BE2C (cell line): ENCODE data around the gene CAV1.

Source experiments
- DNase-seq: peaks from one replicate; pipeline ENCODE4 v3.0.0-alpha.2; 2020
- H3K27me3 ChIP-seq: fragments of 250-450 bp; sonication (Bioruptor Pico); 2 replicates; pipeline ENCODE4 v1.5.1; 2020; ENCODE audit warnings: mild to moderate bottlenecking
- H3K36me3 ChIP-seq: fragments of 250-450 bp; sonication (Bioruptor Pico); 2 replicates; pipeline ENCODE4 v1.5.1; 2020; ENCODE audit warnings: mild to moderate bottlenecking
- H3K4me1 ChIP-seq: fragments of 250-450 bp; sonication (Bioruptor Pico); 2 replicates; pipeline ENCODE4 v1.5.1; 2020
- H3K4me3 ChIP-seq: 2 replicates; pipeline ENCODE4 v1.5.1; 2011; ENCODE audit warnings: low read depth, low read length
- H3K9me3 ChIP-seq: fragments of 250-450 bp; sonication (Bioruptor Pico); 2 replicates; pipeline ENCODE4 v1.5.1; 2020
- TF ChIP-seq, protein P1 (sequence below): IDR thresholded peaks from 2 replicates; pipeline ENCODE4 v1.5.1; 2012; ENCODE audit warnings: mild to moderate bottlenecking, low read depth, low read length

Gene CAV1

DNA sequence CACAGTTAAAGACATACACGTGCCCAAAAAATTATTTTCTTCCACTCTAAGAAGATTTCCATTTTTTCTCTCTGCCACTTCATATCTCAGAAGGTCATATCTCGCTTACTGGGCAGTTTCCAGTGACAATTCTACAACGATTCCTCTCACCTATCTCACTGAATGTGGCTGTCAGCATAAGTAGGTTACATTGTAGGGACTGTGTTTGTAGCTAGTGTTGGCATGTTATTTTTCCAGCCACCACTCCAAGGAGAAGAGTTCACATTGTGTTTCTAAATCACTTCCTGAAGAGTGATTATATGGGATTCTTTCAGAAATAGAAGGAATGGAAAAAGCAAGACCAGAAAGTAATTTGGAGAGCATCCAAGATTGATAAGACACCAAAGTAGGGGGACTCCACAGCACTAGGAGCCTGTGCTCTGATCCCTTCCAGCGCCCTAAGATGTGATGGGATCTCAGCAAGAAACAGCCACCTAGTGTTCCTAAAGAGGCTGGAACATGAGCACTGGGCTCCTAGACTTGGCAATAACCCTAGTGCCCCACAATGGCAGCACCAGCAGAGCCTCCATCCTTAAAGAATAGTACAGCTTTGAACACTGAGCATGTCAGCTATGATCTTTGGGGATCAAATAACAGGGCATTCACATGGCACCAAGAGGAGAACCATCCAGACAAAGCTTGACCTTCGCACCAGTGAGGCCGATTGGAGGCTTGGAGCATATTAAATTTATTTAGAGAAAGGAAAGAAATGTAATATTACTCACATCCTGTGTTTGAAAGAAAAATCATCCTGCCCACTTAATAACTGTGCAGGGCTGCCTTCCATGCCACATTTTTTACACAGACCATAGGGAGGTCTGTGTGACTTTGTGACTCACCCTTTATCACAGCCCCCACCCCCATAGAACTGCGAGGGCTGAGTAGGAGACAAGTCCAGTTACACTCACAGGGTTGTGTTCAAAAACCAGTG is 51.8 kb downstream of the CAV1 start:
- TF ChIP-seq, protein P1, sequence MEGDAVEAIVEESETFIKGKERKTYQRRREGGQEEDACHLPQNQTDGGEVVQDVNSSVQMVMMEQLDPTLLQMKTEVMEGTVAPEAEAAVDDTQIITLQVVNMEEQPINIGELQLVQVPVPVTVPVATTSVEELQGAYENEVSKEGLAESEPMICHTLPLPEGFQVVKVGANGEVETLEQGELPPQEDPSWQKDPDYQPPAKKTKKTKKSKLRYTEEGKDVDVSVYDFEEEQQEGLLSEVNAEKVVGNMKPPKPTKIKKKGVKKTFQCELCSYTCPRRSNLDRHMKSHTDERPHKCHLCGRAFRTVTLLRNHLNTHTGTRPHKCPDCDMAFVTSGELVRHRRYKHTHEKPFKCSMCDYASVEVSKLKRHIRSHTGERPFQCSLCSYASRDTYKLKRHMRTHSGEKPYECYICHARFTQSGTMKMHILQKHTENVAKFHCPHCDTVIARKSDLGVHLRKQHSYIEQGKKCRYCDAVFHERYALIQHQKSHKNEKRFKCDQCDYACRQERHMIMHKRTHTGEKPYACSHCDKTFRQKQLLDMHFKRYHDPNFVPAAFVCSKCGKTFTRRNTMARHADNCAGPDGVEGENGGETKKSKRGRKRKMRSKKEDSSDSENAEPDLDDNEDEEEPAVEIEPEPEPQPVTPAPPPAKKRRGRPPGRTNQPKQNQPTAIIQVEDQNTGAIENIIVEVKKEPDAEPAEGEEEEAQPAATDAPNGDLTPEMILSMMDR = no peak
- Histone ChIP-seq H3K4me1 (no peaks in the 10 kb centered on the region), H3K4me3 (no peak overlapping the region), H3K9me3 (no peaks in the 10 kb centered on the region), H3K36me3 (no peaks in the 10 kb centered on the region), H3K27me3 (no peaks in the 10 kb centered on the region)
- DNase-seq = no peak

DNA sequence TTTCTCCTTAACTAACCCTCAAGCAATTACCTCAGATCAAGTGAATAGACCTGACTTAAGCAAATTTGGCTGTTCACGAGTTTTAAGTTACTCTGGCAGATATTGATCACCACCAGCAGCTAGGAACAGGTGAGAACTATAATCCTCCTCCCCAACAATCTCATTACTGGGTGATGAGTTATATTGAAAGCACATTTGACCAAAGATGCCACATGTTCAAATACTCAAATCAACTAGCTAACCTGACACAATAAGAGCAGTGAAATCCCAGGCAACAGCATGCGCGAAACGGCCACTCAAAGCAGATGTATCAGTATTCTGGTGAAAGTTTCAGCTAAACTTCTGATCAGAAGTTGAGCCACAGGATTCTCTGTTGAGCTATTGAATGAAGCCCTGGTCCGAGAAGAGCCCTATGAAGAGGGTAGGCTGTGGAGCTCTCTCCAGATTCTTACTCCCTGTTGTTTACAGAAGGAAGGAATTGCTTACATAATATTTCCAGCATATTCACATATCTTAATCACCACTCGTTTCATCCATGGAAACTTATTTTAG is 52.6 kb downstream of the CAV1 start:
- no peaks in the 10 kb centered on the region for H3K9me3 ChIP-seq
- no peaks in the 10 kb centered on the region for H3K27me3 ChIP-seq
- DNase-seq = no peak
- H3K4me3 ChIP-seq = no peak overlapping the region
- H3K36me3 ChIP-seq = no peaks in the 10 kb centered on the region
- TF ChIP-seq, protein P1 = no peak
- no peaks in the 10 kb centered on the region for H3K4me1 ChIP-seq

DNA sequence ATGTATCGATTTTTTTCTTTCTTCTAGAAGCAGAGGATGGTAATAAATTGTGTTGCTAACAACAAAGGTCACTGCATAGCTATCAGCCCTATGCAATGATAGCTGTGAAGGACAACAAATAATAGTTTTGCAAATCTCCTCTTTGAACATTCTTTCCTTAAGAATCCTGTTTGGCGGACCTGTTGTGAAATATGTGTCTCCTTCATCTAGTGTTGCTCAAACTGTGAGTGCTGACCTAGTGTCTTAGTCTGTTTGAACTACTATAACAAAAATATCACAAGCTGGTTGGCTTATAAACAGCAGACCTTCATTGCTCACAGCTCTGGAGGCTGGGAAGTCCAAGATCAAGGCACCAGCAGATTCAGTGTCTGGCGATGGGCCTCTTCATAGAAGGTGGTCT is 53.7 kb downstream of the CAV1 start:
- DNase-seq = no peak
- Histone ChIP-seq H3K9me3 (no peaks in the 10 kb centered on the region), H3K36me3 (no peaks in the 10 kb centered on the region), H3K4me1 (no peaks in the 10 kb centered on the region), H3K4me3 (no peak overlapping the region), H3K27me3 (no peaks in the 10 kb centered on the region)
- TF ChIP-seq, protein P1 = no peak

DNA sequence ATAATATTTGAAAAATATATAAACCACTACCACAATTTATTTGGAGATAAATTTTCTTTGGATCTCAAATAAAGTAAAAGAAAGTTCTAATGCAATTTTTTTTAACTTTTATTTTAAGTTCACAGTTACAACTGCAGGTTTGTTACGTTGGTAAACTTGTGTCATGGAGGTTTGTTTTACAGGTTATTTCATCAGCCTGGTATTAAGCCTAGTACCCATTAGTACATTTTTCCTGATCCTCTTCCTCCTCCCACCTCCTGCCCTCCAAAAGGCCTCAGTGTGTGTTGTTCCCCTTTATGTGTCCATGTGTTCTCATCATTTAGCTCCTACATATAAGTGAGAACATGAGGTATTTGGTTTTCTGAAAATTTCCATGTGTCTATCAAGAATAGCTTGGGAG is 54.5 kb downstream of the CAV1 start:
- no peak for DNase-seq
- H3K4me3 ChIP-seq = no peak overlapping the region
- TF ChIP-seq, protein P1 = no peak
- H3K4me1 ChIP-seq = no peaks in the 10 kb centered on the region
- no peaks in the 10 kb centered on the region for H3K9me3 ChIP-seq
- no peaks in the 10 kb centered on the region for H3K36me3 ChIP-seq
- H3K27me3 ChIP-seq = no peaks in the 10 kb centered on the region

DNA sequence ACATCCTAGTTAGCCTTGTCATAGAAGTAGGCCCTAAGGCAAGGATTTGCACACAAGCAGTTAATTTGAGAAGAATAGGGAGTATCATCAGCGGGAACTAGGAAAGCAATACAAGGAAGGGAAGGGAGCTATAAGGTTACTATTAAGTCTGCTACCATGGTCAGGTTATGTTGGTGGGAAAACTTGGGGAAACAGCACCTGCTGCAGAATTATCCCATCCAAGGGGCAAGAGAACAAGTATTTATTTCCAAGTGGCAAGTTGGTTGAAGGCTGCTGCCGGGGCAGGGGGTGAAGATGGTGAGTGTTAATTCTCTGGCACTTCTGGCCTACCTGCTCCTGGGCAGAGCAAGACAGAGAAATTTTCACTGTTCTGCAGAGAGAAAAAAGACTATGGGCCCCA is 55.0 kb downstream of the CAV1 start:
- no peaks in the 10 kb centered on the region for H3K27me3 ChIP-seq
- H3K36me3 ChIP-seq = no peaks in the 10 kb centered on the region
- no peaks in the 10 kb centered on the region for H3K9me3 ChIP-seq
- no peak overlapping the region for H3K4me3 ChIP-seq
- DNase-seq = no peak
- H3K4me1 ChIP-seq = no peaks in the 10 kb centered on the region
- TF ChIP-seq, protein P1 = no peak

DNA sequence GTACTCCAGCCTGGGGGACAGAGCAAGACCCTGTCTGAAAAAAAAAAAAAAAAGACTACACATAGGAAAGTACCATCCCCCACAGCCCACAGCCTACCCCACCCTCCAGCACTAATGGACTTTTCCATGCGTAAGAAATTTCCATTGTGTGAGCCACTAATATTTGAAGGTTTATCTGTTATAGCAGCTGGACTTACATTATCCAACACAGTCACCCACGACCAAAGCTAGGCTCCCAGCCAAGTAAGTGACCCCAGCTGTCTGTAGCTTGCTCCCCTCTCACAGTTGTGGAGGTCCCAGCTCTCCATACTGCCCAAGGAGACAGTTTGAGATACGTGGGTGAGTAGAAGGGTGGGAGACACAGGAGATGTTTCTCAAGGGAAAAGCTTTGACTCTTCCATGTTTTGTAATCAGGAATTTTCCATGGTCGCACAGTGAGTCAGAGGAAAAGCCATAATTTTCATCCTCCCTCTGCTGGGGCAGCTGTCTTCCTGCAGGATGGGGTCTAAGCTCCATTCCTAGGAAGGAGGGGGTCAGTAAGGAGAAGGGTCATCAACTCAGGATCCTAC is 57.4 kb downstream of the CAV1 start:
- no peak overlapping the region for H3K4me3 ChIP-seq
- no peaks in the 10 kb centered on the region for H3K9me3 ChIP-seq
- H3K4me1 ChIP-seq = no peaks in the 10 kb centered on the region
- no peak for DNase-seq
- no peaks in the 10 kb centered on the region for H3K36me3 ChIP-seq
- no peaks in the 10 kb centered on the region for H3K27me3 ChIP-seq
- TF ChIP-seq, protein P1 = no peak
